RWPE1 (cell line): ENCODE results near the gene STX1B.

ENCODE experiments used
- CTCF ChIA-PET: fragments of 350-600 bp; sonication (Branson Sonifier 250); formaldehyde crosslinking; extraction: SDS; loops from one replicate; lab custom pipeline; 2021; lab: Yijun Ruan, JAX
- POLR2A ChIA-PET: fragments of 400-600 bp; formaldehyde crosslinking; extraction: SDS; loops from one replicate; lab custom pipeline; 2020; ENCODE audit warnings: antibody characterized with exemption; ENCODE audit not compliant: low non-redundant PET; lab: Yijun Ruan, JAX
- DNase-seq: peaks from one replicate; pipeline ENCODE4 v3.0.0; 2012; ENCODE audit warnings: low spot score
- H3K27ac ChIP-seq: fragments of 450-650 bp; 2 replicates; pipeline ENCODE4 v1.5.1; 2017
- TF ChIP-seq, protein P1 (sequence below): fragments of 450-650 bp; conservative IDR thresholded peaks from 2 replicates; pipeline ENCODE4 v1.5.1; 2017; ENCODE audit warnings: low read depth, mild to moderate bottlenecking

The STX1B gene

DNA sequence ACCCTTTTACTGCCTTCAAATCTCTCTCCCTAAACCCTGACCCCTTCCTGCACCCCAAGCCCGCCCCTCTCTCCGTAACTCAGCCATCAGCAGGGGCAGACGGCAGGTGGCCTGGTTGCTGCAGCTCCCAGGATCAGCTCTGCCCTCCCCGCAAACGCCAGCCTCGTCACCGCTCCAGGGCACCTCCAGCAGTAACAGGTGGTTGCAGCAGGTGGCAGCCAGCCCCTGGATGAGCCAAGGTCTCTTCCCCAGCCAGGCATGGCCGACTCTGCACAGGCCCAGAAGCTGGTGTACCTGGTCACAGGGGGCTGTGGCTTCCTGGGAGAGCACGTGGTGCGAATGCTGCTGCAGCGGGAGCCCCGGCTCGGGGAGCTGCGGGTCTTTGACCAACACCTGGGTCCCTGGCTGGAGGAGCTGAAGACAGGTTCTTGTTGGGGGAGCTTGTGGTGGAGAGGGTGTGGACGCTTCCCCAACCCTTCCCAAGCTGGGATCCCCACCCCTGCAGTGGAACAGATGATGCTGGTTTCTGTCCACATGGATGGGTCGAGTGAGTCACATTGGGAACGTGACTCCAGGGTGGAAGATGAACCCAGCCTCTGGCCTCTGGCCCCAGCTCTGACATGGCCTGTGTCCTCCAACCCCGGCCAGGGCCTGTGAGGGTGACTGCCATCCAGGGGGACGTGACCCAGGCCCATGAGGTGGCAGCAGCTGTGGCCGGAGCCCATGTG is 24.9 kb downstream of the STX1B start:
- TF ChIP-seq, protein P1, sequence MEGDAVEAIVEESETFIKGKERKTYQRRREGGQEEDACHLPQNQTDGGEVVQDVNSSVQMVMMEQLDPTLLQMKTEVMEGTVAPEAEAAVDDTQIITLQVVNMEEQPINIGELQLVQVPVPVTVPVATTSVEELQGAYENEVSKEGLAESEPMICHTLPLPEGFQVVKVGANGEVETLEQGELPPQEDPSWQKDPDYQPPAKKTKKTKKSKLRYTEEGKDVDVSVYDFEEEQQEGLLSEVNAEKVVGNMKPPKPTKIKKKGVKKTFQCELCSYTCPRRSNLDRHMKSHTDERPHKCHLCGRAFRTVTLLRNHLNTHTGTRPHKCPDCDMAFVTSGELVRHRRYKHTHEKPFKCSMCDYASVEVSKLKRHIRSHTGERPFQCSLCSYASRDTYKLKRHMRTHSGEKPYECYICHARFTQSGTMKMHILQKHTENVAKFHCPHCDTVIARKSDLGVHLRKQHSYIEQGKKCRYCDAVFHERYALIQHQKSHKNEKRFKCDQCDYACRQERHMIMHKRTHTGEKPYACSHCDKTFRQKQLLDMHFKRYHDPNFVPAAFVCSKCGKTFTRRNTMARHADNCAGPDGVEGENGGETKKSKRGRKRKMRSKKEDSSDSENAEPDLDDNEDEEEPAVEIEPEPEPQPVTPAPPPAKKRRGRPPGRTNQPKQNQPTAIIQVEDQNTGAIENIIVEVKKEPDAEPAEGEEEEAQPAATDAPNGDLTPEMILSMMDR, result no peak
- POLR2A ChIA-PET, result no interaction called here
- peak; percentile 68 for DNase-seq
- CTCF ChIA-PET, result interaction anchor here (0.5 to 2.7 kb wide), 41 partner anchors 8 to 883 kb away, joined by 3 to 23 read pairs (median 5); partner anchors contain the start of genes FUS, PRSS53, PRSS8 and STX4
- peak overlapping the region; percentile 71 for H3K27ac ChIP-seq

DNA sequence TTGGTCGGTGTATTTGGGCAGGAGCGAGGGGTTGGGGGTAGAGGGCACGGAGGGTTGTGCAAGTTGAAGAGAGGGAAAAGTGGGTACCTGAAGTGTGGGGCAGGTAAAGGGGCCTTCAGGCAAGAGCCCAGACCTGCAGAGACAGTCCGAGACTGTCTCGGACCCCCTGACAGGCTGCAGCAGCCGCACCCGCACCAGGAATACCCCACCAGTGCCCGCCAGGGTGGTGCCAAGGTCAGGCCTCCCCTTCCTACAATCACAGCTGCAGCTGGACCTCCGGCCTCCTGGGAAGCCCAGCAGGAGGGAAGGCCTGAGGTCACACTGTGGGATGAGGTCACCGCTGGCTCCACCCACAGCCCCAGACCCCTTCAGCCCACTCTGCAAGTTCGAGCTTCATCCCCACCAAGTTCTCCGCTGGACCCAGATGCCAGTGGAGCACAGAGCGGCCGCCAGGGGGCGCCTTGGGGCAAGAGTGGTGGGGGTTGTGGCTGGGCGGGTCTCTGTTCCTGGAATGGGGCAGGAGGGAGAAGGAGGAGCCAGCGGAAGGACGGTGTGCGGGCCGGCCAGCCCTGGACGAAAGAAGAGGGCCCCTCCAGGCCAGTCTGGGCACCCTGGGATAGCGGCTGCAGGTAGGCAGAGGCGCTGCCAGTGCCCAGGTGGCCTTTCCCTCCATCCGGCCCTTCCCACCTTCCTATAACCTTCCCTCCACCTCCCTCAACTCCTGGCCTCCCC is 25.6 kb downstream of the STX1B start, which contains the start of gene HSD3B7:
HSD3B7 (plus strand) TSS at position 539 of the 732 bp plus-strand sequence. CDS start 452 bp downstream, outside the sequence.
- CTCF ChIA-PET, result interaction anchor here (0.5 to 2.7 kb wide), 48 partner anchors 9 to 884 kb away, joined by 3 to 23 read pairs (median 4); partner anchors contain the start of genes FUS, PRSS53, PRSS8 and STX4
- DNase-seq, result peak; percentile 93
- TF ChIP-seq, protein P1, result peak; percentile 94
- POLR2A ChIA-PET, result interaction anchor here (0.6 kb wide), 1 partner anchor 8 kb away, joined by 3 read pairs; no protein-coding TSS in a partner anchor
- H3K27ac ChIP-seq, result peak within 1 kb of the TSS; percentile 71

DNA sequence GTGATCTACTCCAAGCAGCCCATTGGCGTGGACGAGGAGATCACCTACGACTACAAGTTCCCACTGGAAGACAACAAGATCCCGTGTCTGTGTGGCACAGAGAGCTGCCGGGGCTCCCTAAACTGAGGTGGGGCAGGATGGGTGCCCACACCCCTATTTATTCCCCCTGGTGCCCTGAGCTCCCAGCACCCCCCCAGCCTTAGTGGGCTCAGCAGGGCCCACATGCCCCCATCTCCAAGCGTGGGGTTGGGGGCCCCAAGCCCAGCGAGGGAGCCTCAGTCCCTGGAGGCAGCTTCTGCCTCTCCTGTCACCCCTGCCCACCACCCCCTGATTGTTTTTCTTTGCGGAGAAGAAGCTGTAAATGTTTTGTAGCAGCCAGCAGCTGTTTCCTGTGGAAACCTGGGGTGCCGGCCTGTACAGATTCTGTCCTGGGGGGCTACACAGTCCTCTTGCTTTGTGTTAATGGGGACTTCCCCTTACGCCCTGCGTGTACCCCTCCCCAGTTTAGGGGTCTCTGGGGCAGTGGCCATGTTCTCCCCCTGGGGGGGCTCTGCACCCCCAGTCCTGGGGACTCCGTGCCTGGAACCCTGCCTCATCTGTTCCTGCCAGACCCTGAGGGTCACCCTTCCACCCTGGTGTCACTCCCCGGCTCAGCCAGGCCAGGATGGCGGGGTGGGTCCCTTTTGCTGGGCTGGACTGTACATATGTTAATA is 26.4 kb downstream of the STX1B start:
- DNase-seq, result no peak
- POLR2A ChIA-PET, result interaction anchor here (0.6 kb wide), 1 partner anchor 9 kb away, joined by 3 read pairs; no protein-coding TSS in a partner anchor
- H3K27ac ChIP-seq, result peak overlapping the region; percentile 71
- CTCF ChIA-PET, result interaction anchor here (0.5 to 2.7 kb wide), 37 partner anchors 9 to 885 kb away, joined by 3 to 23 read pairs (median 4); partner anchors contain the start of genes FUS, PRSS53, PRSS8 and VKORC1
- TF ChIP-seq, protein P1, result no peak

DNA sequence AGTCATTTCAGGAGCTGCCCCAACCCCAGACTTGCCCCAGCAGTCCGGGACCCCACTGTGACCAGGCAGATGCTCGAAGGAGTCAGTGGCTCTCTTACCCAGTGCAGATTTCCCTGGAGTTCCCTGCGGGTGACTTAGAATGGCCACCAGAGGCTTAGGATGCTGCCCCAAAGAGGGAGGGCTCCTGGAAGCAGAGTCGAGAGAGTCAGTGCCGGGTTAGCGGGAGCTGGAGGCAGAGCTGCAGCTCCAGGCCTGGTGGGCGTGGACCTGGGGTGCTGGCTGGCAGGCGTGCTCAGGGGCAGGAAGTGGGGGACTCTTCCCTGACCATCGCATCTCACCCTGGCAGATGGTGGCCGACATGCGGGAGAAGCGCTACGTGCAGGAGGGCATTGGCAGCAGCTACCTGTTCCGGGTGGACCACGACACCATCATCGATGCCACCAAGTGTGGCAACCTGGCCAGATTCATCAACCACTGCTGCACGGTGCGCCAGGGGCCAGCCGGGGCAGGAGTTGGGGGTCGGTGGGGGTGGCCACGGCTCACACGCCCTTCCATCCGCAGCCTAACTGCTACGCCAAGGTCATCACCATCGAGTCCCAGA is 27.0 kb downstream of the STX1B start:
- peak overlapping the region; percentile 71 for H3K27ac ChIP-seq
- POLR2A ChIA-PET, result no interaction called here
- TF ChIP-seq, protein P1, result no peak
- no peak for DNase-seq
- CTCF ChIA-PET, result interaction anchor here (0.6 to 1.2 kb wide), 3 partner anchors 11 to 145 kb away, joined by 3 to 5 read pairs (median 4); no protein-coding TSS in a partner anchor

DNA sequence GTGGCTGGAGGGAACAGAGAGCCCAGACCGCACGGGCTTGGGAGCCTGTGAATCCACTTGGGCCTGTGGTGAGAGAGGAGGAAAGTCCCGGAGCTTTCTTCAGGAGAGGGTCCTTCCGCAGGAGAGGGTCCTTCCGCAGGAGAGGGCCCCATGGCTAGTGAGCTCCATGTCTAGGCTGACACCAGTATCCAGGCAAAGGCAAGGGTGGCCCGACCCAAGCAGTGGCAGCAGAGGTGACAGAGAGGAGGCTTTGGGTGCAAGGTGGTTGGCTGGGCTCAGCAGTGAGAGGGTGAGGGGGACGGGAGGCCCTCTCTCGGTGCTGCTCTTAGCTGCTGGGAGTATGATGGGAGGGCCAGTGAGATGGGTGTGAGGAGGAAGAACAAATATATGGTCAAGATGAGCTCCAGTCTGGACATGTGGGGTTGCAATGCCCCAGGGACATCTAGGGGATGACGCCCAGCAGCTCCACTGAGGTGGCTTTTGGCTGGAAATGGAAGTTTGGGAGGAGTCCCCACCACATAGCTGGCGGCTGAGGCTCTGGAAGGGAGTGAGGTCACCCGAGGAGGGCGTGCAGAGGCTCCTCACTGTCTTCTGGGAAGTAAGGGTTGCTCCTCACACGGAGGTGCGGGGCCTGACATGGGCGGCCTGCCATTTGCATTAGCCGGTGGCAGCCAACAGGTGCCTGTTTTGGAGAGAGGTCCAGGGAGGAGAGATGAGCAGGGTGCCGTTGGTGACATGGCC is 27.7 kb downstream of the STX1B start:
- TF ChIP-seq, protein P1, result no peak
- no peak for DNase-seq
- CTCF ChIA-PET, result interaction anchor here (0.6 to 1.2 kb wide), 5 partner anchors 12 to 470 kb away, joined by 3 to 4 read pairs (median 3); no protein-coding TSS in a partner anchor
- POLR2A ChIA-PET, result no interaction called here
- peak overlapping the region; percentile 71 for H3K27ac ChIP-seq
